GM18517 (cell line): ENCODE data around the gene EIPR1.

Experiments
- ATAC-seq: cut with Tn5 transposase; IDR thresholded peaks from one replicate; pipeline ENCODE4 v1.9.1; 2021; ENCODE audit warnings: mild to moderate bottlenecking, moderate library complexity; ENCODE audit not compliant: unreplicated experiment

The EIPR1 gene

GRCh38 chr2:3277748-3278520 is 99.7 kb downstream of the EIPR1 start:
- no peak for ATAC-seq

DNA sequence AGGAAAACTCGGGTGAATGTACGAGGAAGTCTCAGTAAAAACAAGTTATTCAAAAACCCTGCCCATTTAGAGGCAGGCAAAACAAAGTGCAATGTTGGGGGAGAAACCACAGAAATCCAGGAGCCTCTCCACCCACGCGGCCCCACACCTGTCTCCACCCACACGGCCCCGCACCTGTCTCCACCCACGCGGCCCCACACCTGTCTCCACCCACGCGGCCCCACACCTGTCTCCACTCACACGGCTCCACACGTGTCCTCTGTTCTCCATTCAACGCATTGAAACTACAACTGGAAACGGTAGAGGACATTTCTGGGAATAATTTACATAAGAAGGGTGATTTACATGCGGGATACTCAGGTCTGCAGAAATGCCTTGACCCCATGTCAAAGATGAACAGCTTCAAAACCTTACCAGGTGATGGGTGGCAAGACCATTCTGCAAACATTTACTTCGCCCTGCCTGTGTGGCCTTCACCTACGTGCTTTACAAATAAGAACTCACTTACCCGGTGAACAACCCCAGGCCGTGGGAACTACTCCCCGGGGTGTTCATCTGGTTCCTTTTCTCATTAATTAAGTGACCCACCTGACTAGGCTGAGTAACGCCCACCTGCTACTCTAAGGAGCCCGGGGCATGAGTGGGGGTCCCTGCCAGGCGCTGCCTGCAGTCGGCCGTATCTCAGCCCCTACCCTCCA is 100.4 kb downstream of the EIPR1 start:
- no peak for ATAC-seq

- ATAC-seq: no peak
Observed at GRCh38 chr2:3272761-3273160, 104.9 kb downstream of the EIPR1 start.

DNA sequence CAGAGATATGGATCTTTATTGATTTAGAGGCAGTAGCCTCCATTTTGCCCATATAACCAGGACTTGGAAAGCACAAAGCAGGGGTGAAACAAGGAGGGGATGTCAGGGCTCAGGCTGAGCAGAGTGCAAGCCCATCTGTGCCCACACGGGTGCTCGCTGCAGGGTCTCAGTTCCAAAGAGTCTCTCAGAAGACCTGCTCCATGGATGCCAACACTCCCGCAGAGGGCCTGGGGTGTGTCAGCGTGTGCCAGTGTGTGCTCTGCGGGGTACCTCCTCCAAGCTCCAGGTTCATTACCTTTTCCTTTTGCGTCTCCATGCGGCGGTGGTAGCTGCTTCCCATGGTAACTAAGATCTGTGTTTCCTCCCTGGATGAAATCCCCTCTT is 107.5 kb downstream of the EIPR1 start:
- ATAC-seq: no peak

- no peak for ATAC-seq
Observed at GRCh38 chr2:3269425-3270094, 108.1 kb downstream of the EIPR1 start.

GRCh38 chr2:3268705-3269029 is 109.0 kb downstream of the EIPR1 start:
- ATAC-seq: no peak

DNA sequence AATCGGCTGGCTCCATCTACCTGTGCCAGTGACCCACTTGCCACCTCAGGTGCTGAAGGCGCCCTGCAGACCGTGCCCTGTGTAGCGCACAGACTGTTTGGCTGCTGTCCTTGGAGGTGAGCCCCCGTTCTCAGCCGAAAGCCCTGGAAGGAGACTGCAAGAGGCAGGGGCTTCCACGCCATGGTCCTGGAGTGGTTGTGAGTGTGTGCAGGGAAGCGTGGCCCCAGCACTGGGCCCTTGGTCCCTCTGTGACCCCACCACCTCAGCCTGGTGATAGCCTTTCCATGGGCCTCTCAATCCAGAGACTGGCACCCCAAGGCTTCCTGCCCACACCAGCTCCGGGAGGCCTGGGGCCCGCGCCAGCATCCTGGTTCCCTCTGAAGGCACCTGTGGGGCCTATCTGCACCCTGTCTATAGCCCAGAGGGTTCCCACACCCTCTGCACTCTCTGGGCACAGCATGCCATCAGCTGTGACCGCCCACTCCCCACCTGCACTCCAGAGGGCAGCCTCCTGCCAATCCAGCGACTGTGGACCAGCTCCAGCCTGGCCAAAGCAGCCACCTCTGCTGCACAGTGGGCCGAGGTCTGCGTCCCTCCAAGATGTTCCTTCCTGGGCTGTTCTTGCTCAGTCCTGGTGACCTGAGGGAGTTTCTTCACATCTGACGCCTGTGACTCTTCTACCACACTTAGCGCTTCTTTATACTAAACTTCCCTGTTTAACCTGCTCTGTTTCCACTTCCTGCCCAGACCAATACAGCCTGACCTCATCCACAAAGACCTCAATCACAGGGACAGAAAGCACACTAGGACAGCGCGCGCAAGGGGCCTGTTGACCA is 109.5 kb downstream of the EIPR1 start:
- ATAC-seq: no peak

DNA sequence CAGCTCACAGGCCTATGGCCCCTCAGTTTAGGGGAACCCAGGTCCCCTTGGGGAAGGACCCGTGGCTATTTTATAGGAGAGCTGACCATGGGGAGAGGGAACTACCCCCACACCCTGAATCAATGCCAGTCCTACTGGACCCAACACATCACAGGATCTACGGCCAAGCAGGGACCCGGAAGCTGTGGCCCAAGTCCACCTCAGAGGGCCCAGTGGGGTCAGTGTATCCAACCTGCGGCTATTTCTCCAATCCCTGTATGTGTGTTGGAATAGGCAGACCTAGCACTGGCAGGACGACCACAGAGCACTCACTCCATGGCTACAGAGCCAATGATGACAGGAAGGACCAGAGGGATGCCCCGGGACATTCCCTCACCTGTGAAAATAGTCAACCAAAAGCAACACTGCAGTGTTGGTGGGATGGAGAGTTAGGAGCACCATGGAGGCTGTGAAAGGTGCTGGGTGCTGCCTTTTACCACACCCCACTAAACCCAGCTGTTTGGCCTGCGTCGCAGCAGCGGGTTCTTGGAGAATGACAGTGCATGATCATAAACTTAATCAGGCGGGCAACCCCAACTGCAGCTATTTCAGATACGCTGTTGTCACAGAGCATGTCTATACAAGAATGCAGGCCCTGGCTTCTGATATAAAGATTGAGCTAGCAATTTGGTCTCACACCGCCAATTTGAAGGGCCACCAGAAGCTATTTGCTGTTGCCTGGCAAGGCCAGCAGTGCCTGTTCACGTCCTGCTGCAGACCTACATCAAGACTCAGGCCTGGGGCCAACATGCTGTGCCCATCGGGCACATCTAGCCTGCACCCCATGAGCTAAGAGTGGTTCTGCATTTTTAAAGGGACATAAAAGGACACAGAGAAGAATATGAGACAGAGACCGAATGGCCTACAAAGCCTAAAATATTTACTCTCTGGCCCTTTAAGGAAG is 110.4 kb downstream of the EIPR1 start:
- ATAC-seq: no peak

GRCh38 chr2:3265981-3266924 is 111.4 kb downstream of the EIPR1 start:
- no peak for ATAC-seq

GRCh38 chr2:3265471-3265870 is 112.1 kb downstream of the EIPR1 start:
- ATAC-seq: no peak

GRCh38 chr2:3264010-3264744 is 113.4 kb downstream of the EIPR1 start:
- ATAC-seq: no peak

GRCh38 chr2:3263487-3263886 is 114.1 kb downstream of the EIPR1 start:
- no peak for ATAC-seq

GRCh38 chr2:3262437-3263388 is 114.9 kb downstream of the EIPR1 start:
- ATAC-seq: no peak

DNA sequence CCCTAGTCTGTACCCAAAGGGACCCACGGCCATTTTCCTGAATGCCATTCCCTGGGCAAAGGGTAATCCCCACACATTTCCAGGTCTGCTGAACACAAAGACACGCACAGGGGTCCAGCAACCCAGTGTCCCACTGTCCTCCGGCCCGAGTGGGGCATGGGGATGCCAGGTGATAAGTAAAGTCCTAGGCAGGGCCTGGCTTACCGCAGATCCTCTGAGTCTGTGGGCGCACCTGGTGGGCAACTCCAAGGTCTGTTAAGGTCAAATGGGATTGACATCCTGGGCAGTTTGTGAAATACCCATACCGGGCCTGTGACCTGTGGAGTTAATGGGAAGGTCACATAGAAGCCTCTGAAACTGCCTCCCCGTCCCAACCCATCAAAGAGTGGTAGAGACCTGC is 116.1 kb downstream of the EIPR1 start:
- no peak for ATAC-seq

DNA sequence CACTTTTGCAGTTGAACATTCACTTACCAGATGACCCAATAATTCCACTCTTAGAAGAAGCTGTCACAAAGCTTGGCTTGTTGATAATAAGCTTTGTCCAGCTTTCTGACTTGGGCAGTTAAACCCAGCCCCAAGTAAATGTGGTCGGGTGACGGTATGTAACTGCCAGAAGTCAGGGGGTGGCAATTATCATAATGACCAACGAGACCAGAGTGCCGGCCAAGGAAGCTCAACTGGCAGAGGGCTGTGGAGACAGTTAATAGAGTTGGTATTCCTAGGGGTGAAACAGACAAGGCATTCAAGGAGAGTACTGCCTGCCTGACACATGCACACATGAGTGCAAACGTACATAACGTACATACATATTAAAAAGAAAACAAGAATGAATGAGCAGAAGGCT is 116.7 kb downstream of the EIPR1 start:
- no peak for ATAC-seq

DNA sequence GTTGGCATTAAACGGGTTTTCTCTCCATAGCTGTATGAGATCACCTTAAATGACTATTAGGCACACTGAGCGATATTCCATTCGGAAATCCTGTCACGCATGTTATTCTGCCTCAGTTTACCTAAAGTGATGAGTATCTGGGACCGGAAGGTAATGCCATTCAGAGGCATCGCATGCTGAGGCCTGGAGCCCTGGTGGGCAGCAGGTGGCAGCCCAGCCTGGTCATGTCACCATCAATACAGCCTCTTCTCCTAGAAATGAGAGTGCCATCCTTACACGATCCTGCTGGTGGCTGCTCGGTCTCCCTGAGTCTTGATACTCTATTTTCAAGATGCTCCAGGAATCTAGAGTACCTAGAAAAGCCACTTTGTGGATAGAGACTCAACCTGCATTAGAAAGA is 119.8 kb downstream of the EIPR1 start:
- ATAC-seq: no peak

GRCh38 chr2:3257166-3257565 is 120.5 kb downstream of the EIPR1 start:
- ATAC-seq: no peak
